ENCODE results near the gene SCML1.

Gene SCML1

GRCh38 chrX:17801431-17801830 is 64.1 kb downstream of the SCML1 start:
- Histone ChIP-seq H3K4me3 (ENCODE audit: low read length) (no peak overlapping the region), H3K36me3 (ENCODE audit: insufficient read depth, low read length) (no peaks in the 10 kb centered on the region), H3K9me3 (replicated peaks; ENCODE audit: low read length) (no peaks in the 10 kb centered on the region), H3K27me3 (ENCODE audit: control insufficient read depth, insufficient read depth, low read length) (no peaks in the 10 kb centered on the region), H3K4me1 (ENCODE audit: control insufficient read depth, insufficient read depth, low read length) (no peaks in the 10 kb centered on the region), H3K9ac (ENCODE audit: low read depth, low read length) (no peak overlapping the region), H3K4me2 (ENCODE audit: low read length) (no peak overlapping the region)

GRCh38 chrX:17802756-17803155 is 65.5 kb downstream of the SCML1 start:
- no peak overlapping the region for H3K4me3 ChIP-seq (ENCODE audit: low read length)
- H3K4me2 ChIP-seq (ENCODE audit: low read length): no peak overlapping the region
- no peaks in the 10 kb centered on the region for H3K9me3 ChIP-seq (replicated peaks; ENCODE audit: low read length)
- no peaks in the 10 kb centered on the region for H3K27me3 ChIP-seq (ENCODE audit: control insufficient read depth, insufficient read depth, low read length)
- no peak overlapping the region for H3K9ac ChIP-seq (ENCODE audit: low read depth, low read length)
- no peaks in the 10 kb centered on the region for H3K36me3 ChIP-seq (ENCODE audit: insufficient read depth, low read length)
- H3K4me1 ChIP-seq (ENCODE audit: control insufficient read depth, insufficient read depth, low read length): no peaks in the 10 kb centered on the region

- Histone ChIP-seq H3K27me3 (ENCODE audit: control insufficient read depth, insufficient read depth, low read length) (no peaks in the 10 kb centered on the region), H3K4me3 (ENCODE audit: low read length) (no peak overlapping the region), H3K9ac (ENCODE audit: low read depth, low read length) (no peak overlapping the region), H3K36me3 (ENCODE audit: insufficient read depth, low read length) (no peaks in the 10 kb centered on the region), H3K9me3 (replicated peaks; ENCODE audit: low read length) (no peaks in the 10 kb centered on the region), H3K4me1 (ENCODE audit: control insufficient read depth, insufficient read depth, low read length) (no peaks in the 10 kb centered on the region), H3K4me2 (ENCODE audit: low read length) (no peak overlapping the region)
Observed at GRCh38 chrX:17803449-17803848, 66.2 kb downstream of the SCML1 start.

Measured in skeletal muscle satellite cell (primary cell).